Fibroblast of lung (primary cell): ENCODE data around the gene DCST2. TPM values are rescaled to one million over a fixed set of nuclear protein-coding genes. Genes with fewer than 3 reads are reported as not detected.

Experiments
- DNase-seq, 2 donors: peaks; one replicate each; pipeline versions ENCODE4 v3.0.0 to v3.0.0-alpha.2; 2010; ENCODE audit warnings: low read depth in 2 of 2
- H2AFZ ChIP-seq: 2 replicates; pipeline ENCODE4 v1.5.1; 2012; ENCODE audit warnings: low read length, control low read depth, inconsistent platforms
- H3K27ac ChIP-seq: 2 replicates; pipeline ENCODE4 v1.5.1; 2011; ENCODE audit warnings: low read length, control low read depth; ENCODE audit not compliant: insufficient read depth
- H3K27me3 ChIP-seq: 2 replicates; pipeline ENCODE4 v1.5.1; 2011; ENCODE audit warnings: mild to moderate bottlenecking, low read length; ENCODE audit not compliant: control insufficient read depth, insufficient read depth
- H3K36me3 ChIP-seq: 2 replicates; pipeline ENCODE4 v1.5.1; 2011; ENCODE audit warnings: low read length; ENCODE audit not compliant: control insufficient read depth, insufficient read depth
- H3K4me1 ChIP-seq: 2 replicates; pipeline ENCODE4 v1.5.1; 2011; ENCODE audit warnings: low read length; ENCODE audit not compliant: control insufficient read depth, insufficient read depth; ENCODE audit errors: extremely low read depth
- H3K4me2 ChIP-seq: 2 replicates; pipeline ENCODE4 v1.5.1; 2011; ENCODE audit warnings: low read length, control low read depth; ENCODE audit not compliant: insufficient read depth; ENCODE audit errors: extremely low read depth
- H3K4me3 ChIP-seq, 4 experiments: fragments of 200-600 bp in 1 of 4; sonication (generic) in 1 of 4; replicated peaks in 1 of 4; 2 replicates each; pipeline ENCODE4 v1.5.1; 2011 to 2016; ENCODE audit warnings: low read length in 4 of 4, low read depth in 3 of 4, mild to moderate bottlenecking in 3 of 4, control low read depth in 2 of 4, inconsistent platforms in 1 of 4, mixed read lengths in 1 of 4; ENCODE audit not compliant: insufficient read depth in 1 of 4; ENCODE audit errors: control extremely low read depth in 1 of 4
- H3K79me2 ChIP-seq: 2 replicates; pipeline ENCODE4 v1.5.1; 2012; ENCODE audit warnings: mild to moderate bottlenecking, low read length, inconsistent platforms; ENCODE audit not compliant: control insufficient read depth, insufficient read depth
- H3K9ac ChIP-seq: 2 replicates; pipeline ENCODE4 v1.5.1; 2011; ENCODE audit warnings: mild to moderate bottlenecking, low read length, control low read depth; ENCODE audit not compliant: insufficient read depth
- H3K9me3 ChIP-seq: 2 replicates; pipeline ENCODE4 v1.5.1; 2012; ENCODE audit warnings: low read depth, low read length; ENCODE audit not compliant: control insufficient read depth, insufficient read depth
- H4K20me1 ChIP-seq: 2 replicates; pipeline ENCODE4 v1.5.1; 2011; ENCODE audit warnings: low read length; ENCODE audit not compliant: control insufficient read depth, insufficient read depth; ENCODE audit errors: extremely low read depth
- CTCF ChIP-seq, 2 donors: IDR thresholded peaks in 1 of 2; conservative IDR thresholded peaks in 1 of 2; 1 replicate in 1 of 2; 2 replicates in 1 of 2; pipeline ENCODE4 v1.5.1; 2011 to 2012; ENCODE audit warnings: low read length in 2 of 2, control low read depth in 1 of 2, inconsistent platforms in 1 of 2, low read depth in 1 of 2, mild to moderate bottlenecking in 1 of 2
- EZH2 ChIP-seq: IDR thresholded peaks from 2 replicates; pipeline ENCODE4 v1.5.1; 2012; ENCODE audit warnings: low read length, control low read depth, mild to moderate bottlenecking; ENCODE audit errors: missing control alignments
- polyA plus RNA-seq, 2 donors: library from polyadenylated mRNA; depleted of rRNA in 1 of 2; stranded (reverse) in 1 of 2; unstranded in 1 of 2; fragments of >200 nt; gene quantifications; 2 replicates each; pipeline ENCODE4 v1.2.1, GENCODE V29; 2011 to 2012; ENCODE audit warnings: missing spikeins in 1 of 2
- total RNA-seq: library from RNA; depleted of rRNA; stranded (reverse); fragments of >200 nt; gene quantifications from 2 replicates; pipeline ENCODE4 v1.2.1, GENCODE V29; 2014

DCST2 gene
- total and polyA plus RNA-seq, 2 donors (not counting 1 experiment from before 2014, with no cell fraction given), result 0.06 to 0.17 TPM

GRCh38 chr1:154968731-154969130 lies 64.8 kb downstream of the DCST2 start:
- Histone ChIP-seq H3K27me3 (no peaks in the 10 kb centered on the region), H2AFZ (no peak overlapping the region), H3K27ac (peak overlapping the region; percentile 94), H3K9me3 (no peaks in the 10 kb centered on the region), H3K79me2 (peaks cover 56% of the 10 kb centered on the region), H3K4me2 (peak overlapping the region; percentile 85), H3K36me3 (peaks cover 30% of the 10 kb centered on the region), H4K20me1 (no peaks in the 10 kb centered on the region), H3K9ac (peak overlapping the region; percentile 36), H3K4me1 (peaks cover 26% of the 10 kb centered on the region), H3K4me3 (peak overlapping the region; percentile 60 to 92 (median 82))
- no peak for DNase-seq
- TF ChIP-seq EZH2 (no peak), CTCF (conservative IDR thresholded peaks at IDR 0.05 in 1 of 2, IDR thresholded peaks at IDR 0.05 in 1 of 2; ENCODE audit: low read depth in 1 of 2, low read length in 2 of 2) (no peak)

Other genes starting within 250 kb of the DCST2 start
- not detected in 2 replicates for gene KCNN3, start 163.5 kb downstream of the DCST2 start, total RNA-seq
- not detected in 2 replicates for gene KCNN3, start 163.5 kb downstream of the DCST2 start, polyA plus RNA-seq
- 8.5 and 10.1 TPM in 2 replicates for gene PMVK, start 97.1 kb downstream of the DCST2 start, total RNA-seq
- 25.1 and 33.5 TPM in 2 replicates for gene PMVK, start 97.1 kb downstream of the DCST2 start, polyA plus RNA-seq
- gene PBXIP1, start 77.7 kb downstream of the DCST2 start, total RNA-seq, result 106 and 113 TPM in 2 replicates
- 21.1 and 32.8 TPM in 2 replicates for gene PBXIP1, start 77.7 kb downstream of the DCST2 start, polyA plus RNA-seq
- gene PYGO2, start 72.0 kb downstream of the DCST2 start, total RNA-seq, result 19.3 and 28.1 TPM in 2 replicates
- 15.3 and 17.4 TPM in 2 replicates for gene PYGO2, start 72.0 kb downstream of the DCST2 start, polyA plus RNA-seq
- gene SHC1, start 63.0 kb downstream of the DCST2 start, total RNA-seq, result 220 and 245 TPM in 2 replicates
- gene SHC1, start 63.0 kb downstream of the DCST2 start, polyA plus RNA-seq, result 277 and 289 TPM in 2 replicates
- 23.9 and 40.3 TPM in 2 replicates for gene CKS1B, start 59.1 kb downstream of the DCST2 start, total RNA-seq
- 55.4 and 176 TPM in 2 replicates for gene CKS1B, start 59.1 kb downstream of the DCST2 start, polyA plus RNA-seq
- 20.5 and 24.9 TPM in 2 replicates for gene FLAD1, start 50.4 kb downstream of the DCST2 start, total RNA-seq
- gene FLAD1, start 50.4 kb downstream of the DCST2 start, polyA plus RNA-seq, result 11.8 and 20.1 TPM in 2 replicates
- gene LENEP, start 40.2 kb downstream of the DCST2 start, total RNA-seq, result 0.26 TPM in 1 of 2 replicates, not detected in the other
- gene LENEP, start 40.2 kb downstream of the DCST2 start, polyA plus RNA-seq, result not detected in 2 replicates
- 12.3 and 19.3 TPM in 2 replicates for gene ZBTB7B, start 31.0 kb downstream of the DCST2 start, total RNA-seq
- gene ZBTB7B, start 31.0 kb downstream of the DCST2 start, polyA plus RNA-seq, result 6.2 and 7.0 TPM in 2 replicates
- not detected in 2 replicates for gene DCST1, start within 50 bp of the DCST2 start, total RNA-seq
- not detected in 2 replicates for gene DCST1, start within 50 bp of the DCST2 start, polyA plus RNA-seq
- gene ADAM15, start 17.5 kb upstream of the DCST2 start, total RNA-seq, result 49.1 and 58.5 TPM in 2 replicates
- 19.5 and 28.9 TPM in 2 replicates for gene ADAM15, start 17.5 kb upstream of the DCST2 start, polyA plus RNA-seq
- 2.8 and 3.8 TPM in 2 replicates for gene EFNA4, start 30.0 kb upstream of the DCST2 start, total RNA-seq
- gene EFNA4, start 30.0 kb upstream of the DCST2 start, polyA plus RNA-seq, result 2.6 and 4.3 TPM in 2 replicates
- 0.33 and 0.51 TPM in 2 replicates for gene EFNA3, start 45.1 kb upstream of the DCST2 start, total RNA-seq
- gene EFNA3, start 45.1 kb upstream of the DCST2 start, polyA plus RNA-seq, result 0.16 and 0.30 TPM in 2 replicates
- gene EFNA1, start 94.1 kb upstream of the DCST2 start, total RNA-seq, result 0.26 TPM in 1 of 2 replicates, not detected in the other
- gene EFNA1, start 94.1 kb upstream of the DCST2 start, polyA plus RNA-seq, result 0.06 and 0.07 TPM in 2 replicates
- gene SLC50A1, start 102.1 kb upstream of the DCST2 start, total RNA-seq, result 35.4 and 61.1 TPM in 2 replicates
- gene SLC50A1, start 102.1 kb upstream of the DCST2 start, polyA plus RNA-seq, result 29.4 and 36.0 TPM in 2 replicates
- 27.7 and 40.5 TPM in 2 replicates for gene DPM3, start 106.8 kb upstream of the DCST2 start, total RNA-seq
- 31.9 and 35.4 TPM in 2 replicates for gene DPM3, start 106.8 kb upstream of the DCST2 start, polyA plus RNA-seq
- 122 and 125 TPM in 2 replicates for gene KRTCAP2, start 139.5 kb upstream of the DCST2 start, total RNA-seq
- gene KRTCAP2, start 139.5 kb upstream of the DCST2 start, polyA plus RNA-seq, result 123 and 134 TPM in 2 replicates
- gene TRIM46, start 140.1 kb upstream of the DCST2 start, total RNA-seq, result 3.1 and 4.0 TPM in 2 replicates
- gene TRIM46, start 140.1 kb upstream of the DCST2 start, polyA plus RNA-seq, result 1.9 and 2.2 TPM in 2 replicates
- 36.8 and 38.3 TPM in 2 replicates for gene THBS3, start 174.1 kb upstream of the DCST2 start, total RNA-seq
- 30.0 and 39.6 TPM in 2 replicates for gene THBS3, start 174.1 kb upstream of the DCST2 start, polyA plus RNA-seq
- 36.7 and 46.6 TPM in 2 replicates for gene MTX1, start 174.9 kb upstream of the DCST2 start, total RNA-seq
- 42.2 and 52.4 TPM in 2 replicates for gene MTX1, start 174.9 kb upstream of the DCST2 start, polyA plus RNA-seq
- 5.4 and 12.9 TPM in 2 replicates for gene ENTREP3, start 221.7 kb upstream of the DCST2 start, total RNA-seq
- 8.5 and 14.3 TPM in 2 replicates for gene ENTREP3, start 221.7 kb upstream of the DCST2 start, polyA plus RNA-seq
- 25.2 and 33.2 TPM in 2 replicates for gene SCAMP3, start 228.6 kb upstream of the DCST2 start, total RNA-seq
- 106 and 151 TPM in 2 replicates for gene SCAMP3, start 228.6 kb upstream of the DCST2 start, polyA plus RNA-seq
- gene CLK2, start 239.7 kb upstream of the DCST2 start, total RNA-seq, result 21.3 and 26.8 TPM in 2 replicates
- gene CLK2, start 239.7 kb upstream of the DCST2 start, polyA plus RNA-seq, result 34.0 and 40.9 TPM in 2 replicates
- 0.99 and 1.0 TPM in 2 replicates for gene HCN3, start 243.7 kb upstream of the DCST2 start, total RNA-seq
- 0.79 and 0.86 TPM in 2 replicates for gene HCN3, start 243.7 kb upstream of the DCST2 start, polyA plus RNA-seq